22Rv1 (cell line): ENCODE results near the gene AAK1.

ENCODE experiments used
- CTCF ChIP-seq: fragments of 450-650 bp; IDR thresholded peaks from 2 replicates; pipeline ENCODE4 v1.5.1; 2017; ENCODE audit warnings: mild to moderate bottlenecking
- ZFX ChIP-seq: fragments of 450-650 bp; IDR thresholded peaks from 2 replicates; pipeline ENCODE4 v1.6.1; 2017; ENCODE audit warnings: antibody characterized with exemption, borderline replicate concordance

GRCh38 chr2:69608109-69608508, 35.4 kb downstream of the AAK1 start:
- TF ChIP-seq CTCF (no peak), ZFX (no peak)
